Left cardiac atrium (tissue), 4 donors: Measurements from ENCODE around the gene MAGI1. TPM values are rescaled to one million over a fixed set of nuclear protein-coding genes. Genes with fewer than 3 reads are reported as not detected.
"Not testable (repeated sequence)": the region's sequence is repeated elsewhere in the genome, so short reads cannot be mapped to it uniquely, and the experiment has no call there.

Experiments used
- ATAC-seq, 2 donors: fragments of 200-7000 bp; cut with Tn5 transposase; one replicate each; pipeline ENCODE4 v1.9.1; 2020; ENCODE audit warnings: mild to moderate bottlenecking in 2 of 2, moderate library complexity in 2 of 2
- DNase-seq: peaks from one replicate; pipeline ENCODE4 v3.0.0-alpha.2; 2020
- intact Hi-C, 2 donors: fragments of 100-400 bp; cut with DNase I; formaldehyde crosslinking; loops; one replicate each; pipeline versions ENCODE4 v1.14.1 to v1.15.1; 2022 to 2023
- total RNA-seq, 2 donors: library from RNA; stranded (reverse); fragmentation: NEBNext Ultra II Directional; extraction: Animal tissue kit (Norgen Biotek cat#: 25700); gene quantifications; one replicate each; pipeline ENCODE4 v1.2.1, GENCODE V29; 2021
- donor health status: DM: no; HTN: yes; CAD: no.
- donor health status: DM: no; HTN: yes; CAD: no; lungs with severe emphysema.
- donor health status: DM: yes; HTN: yes; CAD: no.
- donor health status: Dilated cardiomyopathy.

The MAGI1 gene
- total RNA-seq, 2 donors from 2014 or later = 27.7 to 30.0 TPM

GRCh38 chr3:65729555-65729954 lies 309.2 kb downstream of the MAGI1 start:
- DNase-seq = no peak
- intact Hi-C loops = no loop called here
- peak; percentile 62 to 76 for ATAC-seq

- DNase-seq (no peak), ATAC-seq (no peak)
- intact Hi-C loops = no loop called here
Observed at GRCh38 chr3:65728138-65728537, 310.6 kb downstream of the MAGI1 start.

DNA sequence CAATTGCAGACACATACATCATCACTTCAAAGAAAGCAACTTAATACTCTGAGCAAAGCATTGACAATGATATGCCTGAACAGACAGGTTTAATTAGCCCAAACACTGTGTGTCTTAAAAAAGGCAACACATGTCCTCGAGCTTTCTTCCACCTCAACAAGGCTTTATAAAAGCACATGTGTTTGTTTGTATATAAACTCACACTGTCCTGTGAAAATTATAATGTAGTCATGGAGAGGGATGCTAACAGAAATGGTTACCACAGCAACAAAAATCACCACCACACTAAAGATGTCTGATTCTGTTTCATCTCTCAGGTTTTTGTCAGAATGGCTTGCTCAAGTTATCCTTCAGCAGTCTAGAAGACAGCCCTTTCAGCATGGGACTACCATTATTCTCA lies 314.7 kb downstream of the MAGI1 start:
- no peak for ATAC-seq
- no peak for DNase-seq
- intact Hi-C loops = no loop called here

GRCh38 chr3:65723011-65723410 lies 315.7 kb downstream of the MAGI1 start:
- DNase-seq (no peak), ATAC-seq (no peak)
- intact Hi-C loops = no loop called here

DNA sequence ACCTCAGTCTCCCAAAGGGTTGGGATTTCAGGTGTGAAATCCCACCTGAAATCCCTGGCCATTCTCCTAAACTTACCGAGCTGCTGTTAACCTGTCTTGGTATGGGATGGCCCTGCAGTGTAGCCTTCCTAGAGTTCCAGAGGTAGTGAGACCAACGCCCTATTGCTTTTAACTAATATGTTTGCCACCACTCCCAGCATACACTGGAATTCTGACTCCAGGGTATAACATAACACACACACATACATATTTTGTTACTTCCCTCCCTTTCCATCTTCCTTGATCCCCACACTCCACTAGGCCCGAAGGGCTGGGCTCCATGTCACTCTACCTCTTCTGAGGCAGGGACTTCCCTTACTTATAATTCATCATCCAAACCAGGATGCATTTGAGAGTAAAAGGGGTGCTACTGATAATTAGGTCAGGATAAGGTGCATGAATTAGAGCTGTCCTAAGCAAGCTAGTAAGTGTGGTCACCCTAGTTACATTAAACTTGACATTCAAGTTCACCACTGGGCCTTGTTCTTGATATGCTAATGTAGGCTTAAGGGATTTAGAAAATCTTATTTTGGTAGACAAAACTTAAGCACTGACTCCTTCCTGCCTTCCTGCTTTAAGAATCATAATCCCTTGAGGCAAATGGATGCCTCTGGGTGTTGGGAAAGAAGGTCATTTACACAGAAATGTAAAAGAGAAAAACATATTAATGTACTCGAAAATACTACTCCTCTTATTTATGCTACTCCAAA lies 317.6 kb downstream of the MAGI1 start:
- DNase-seq = no peak
- no peak for ATAC-seq
- intact Hi-C loops = no loop called here

DNA sequence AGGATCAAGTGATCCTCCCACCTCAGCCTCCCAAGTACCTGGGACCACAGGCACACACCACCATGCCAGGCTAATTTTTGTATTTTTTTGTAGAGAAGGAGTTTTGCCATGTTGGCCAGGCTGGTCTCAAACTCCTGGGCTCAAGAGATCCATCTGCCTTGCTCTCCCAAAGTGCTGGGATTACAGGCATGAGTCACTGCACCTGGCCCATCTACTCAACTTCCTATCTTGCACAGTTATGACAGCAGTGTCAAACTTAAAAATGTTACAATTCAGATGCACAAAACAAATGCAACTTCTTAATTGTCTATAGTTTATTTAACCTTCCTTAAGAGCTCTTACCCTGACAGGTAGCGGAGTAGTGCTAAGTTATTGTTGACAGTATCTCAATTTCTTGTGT lies 319.1 kb downstream of the MAGI1 start:
- ATAC-seq, DNase-seq, intact Hi-C loops: not testable (repeated sequence)

DNA sequence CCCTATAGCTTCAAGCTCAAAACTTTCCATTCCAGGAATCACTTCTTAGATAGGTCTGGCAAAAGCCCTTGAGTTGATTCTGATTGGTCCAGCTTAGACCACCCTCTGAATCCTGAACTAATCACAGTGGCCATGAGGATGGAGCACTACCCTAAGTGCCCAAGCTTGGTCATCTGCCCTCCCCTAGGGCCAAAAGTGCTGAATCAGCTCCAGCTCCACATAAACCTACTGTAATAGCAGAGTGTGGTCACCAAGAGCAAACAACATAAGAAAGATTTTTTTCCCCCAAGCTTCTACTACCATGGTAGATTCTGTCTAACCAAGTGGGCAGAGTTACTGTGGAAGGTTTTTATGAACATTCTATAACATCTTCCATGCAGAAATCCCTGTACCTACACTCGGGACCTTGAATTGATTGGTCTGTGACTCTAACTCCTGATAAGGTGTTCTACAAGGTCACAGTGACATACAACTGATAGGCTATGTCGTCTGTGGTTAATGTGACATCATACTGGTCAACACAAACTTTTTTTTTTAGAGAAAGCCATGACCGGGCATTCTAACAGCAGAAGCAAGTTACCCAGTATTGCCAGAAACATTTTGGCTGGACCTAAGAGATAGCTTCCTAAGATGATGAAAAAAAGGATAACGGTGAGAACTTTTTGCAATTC lies 320.9 kb downstream of the MAGI1 start:
- DNase-seq (no peak), ATAC-seq (no peak)
- intact Hi-C loops = no loop called here

DNA sequence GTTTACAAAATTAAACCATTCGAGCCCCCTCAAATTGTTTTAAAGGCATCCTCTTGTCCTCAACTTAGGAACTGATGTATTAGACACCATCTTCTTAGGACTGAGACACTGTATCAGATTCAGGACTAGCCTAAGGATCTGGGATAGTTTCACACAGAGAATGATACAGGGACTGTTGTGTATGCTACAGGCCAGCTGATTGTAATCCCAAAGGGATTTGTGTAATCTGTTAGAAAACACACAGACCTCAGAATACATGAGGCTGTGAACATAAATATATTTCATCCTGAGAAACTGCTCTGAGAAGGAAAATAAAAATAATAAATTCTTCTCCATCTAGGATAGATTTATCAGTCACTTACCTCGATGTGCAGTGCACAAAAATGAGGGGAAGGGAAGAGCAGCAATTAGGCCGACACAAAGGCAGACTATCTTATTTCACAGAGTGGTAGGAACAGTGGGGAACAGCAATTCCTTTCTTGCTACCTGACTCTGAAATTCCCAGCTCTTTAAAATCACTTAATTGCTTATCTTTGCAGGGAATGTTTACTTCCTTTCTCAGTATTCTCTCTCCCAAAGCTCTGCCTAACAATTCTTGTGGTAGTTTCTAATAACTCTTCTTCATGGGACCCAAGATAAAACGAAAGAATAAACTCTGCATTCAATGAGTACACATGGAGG lies 322.5 kb downstream of the MAGI1 start:
- DNase-seq (no peak), ATAC-seq (no peak)
- intact Hi-C loops = no loop called here

- intact Hi-C loops = no loop called here
- ATAC-seq (peak; percentile 44 to 94), DNase-seq (no peak)
Observed at GRCh38 chr3:65714134-65714533, 324.6 kb downstream of the MAGI1 start.

DNA sequence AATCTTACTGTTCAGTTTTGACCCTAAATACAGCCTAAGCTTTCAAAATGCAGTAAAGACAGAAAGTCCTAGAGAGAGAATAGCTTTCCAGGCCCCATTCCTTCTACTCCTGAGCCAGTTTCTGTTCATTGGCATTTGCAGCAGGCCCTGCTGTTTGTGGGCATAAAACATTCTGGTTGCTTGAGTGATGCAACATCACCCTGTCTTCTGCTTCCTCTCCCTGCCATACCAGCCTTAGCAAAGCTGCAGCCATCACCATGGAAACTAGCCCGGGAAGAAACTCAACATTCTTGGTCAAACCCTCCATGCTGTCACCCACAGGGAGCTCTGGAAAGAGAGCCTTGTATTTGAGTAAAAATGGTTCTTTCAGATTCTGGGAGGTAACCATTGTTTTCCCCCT lies 325.7 kb downstream of the MAGI1 start:
- ATAC-seq = peak; percentile 44
- intact Hi-C loops = no loop called here
- DNase-seq = no peak

GRCh38 chr3:65712140-65712539 lies 326.6 kb downstream of the MAGI1 start:
- intact Hi-C loops = no loop called here
- ATAC-seq = no peak
- no peak for DNase-seq

DNA sequence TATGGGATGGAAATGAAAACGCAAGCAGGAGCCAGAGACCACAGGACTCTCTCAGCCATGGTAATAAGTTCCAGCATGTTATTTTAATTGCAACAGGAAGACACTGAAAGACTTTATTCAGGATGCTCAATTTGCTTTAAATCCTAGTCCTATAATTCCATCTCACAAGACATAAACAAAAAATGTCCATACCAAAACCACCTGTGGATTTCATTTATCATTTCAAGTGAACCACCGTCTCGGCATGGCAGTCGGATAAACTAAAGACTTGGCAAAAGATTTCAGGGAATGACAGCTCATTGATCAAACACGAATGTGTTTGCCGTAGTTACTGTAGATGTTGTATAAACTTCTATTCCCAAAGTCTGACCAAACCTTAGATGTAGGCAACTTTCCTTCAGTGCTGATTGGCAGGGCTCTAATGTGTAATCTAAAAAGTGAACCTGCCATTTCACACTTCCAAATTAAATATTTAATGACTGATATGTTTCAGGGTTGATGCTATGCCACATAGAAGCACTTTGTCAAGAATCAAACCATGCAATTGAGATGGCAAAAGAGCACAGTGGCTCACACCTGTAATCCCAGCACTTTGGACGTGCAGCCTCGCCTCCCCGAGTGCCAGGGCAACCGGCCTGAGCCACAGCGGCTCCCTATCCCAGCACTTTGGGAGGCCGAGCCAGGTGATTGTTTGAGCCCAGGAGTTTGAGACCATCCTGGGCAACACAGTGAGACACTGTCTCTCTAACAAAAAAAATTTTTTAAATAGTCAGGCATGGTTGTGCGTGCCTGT lies 331.7 kb downstream of the MAGI1 start:
- DNase-seq (no peak), ATAC-seq (no peak)
- intact Hi-C loops = no loop called here

GRCh38 chr3:65706301-65706700 lies 332.4 kb downstream of the MAGI1 start:
- DNase-seq (no peak), ATAC-seq (no peak)
- intact Hi-C loops = no loop called here

DNA sequence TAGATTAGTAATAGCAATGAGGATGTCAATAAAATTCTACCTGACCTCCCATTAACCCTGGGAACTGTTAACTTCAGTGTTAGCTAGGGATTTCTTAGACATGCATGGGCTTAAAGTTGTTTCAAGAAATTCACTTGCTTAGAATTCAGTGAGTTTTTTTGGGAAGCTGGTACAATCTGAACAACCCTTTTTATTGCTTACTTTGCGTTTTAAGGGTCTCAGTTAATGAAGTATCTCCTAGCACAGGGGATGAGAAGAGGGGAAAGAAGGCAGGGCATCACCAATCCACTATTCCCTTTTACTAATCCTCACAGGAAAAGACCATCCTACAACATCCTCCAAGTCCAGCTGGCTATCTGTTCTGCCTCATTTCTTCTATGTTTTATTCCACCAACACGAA lies 334.9 kb downstream of the MAGI1 start:
- no peak for DNase-seq
- intact Hi-C loops = no loop called here
- ATAC-seq = no peak

DNA sequence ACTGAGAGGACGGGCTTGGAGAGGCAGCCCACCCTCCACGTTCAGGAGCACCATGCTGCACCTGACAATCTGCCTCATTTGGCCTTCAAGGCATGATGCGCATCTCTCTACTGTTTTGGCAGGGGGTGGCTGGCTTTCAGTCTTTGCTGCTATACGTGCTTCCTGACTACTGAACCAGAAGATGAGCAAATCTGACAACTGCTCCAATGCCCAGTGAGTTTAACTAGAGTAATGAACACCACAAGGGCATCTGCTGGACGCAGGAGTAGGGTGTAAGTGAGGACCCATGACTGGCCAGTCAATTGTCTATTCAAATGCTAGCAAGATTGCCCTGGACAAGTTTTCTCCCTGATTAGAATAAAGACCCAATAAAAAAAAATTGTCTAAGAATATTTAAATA lies 335.7 kb downstream of the MAGI1 start:
- DNase-seq = no peak
- intact Hi-C loops = no loop called here
- no peak for ATAC-seq

GRCh38 chr3:65702202-65702601 lies 336.5 kb downstream of the MAGI1 start:
- DNase-seq (no peak), ATAC-seq (no peak)
- intact Hi-C loops = no loop called here

DNA sequence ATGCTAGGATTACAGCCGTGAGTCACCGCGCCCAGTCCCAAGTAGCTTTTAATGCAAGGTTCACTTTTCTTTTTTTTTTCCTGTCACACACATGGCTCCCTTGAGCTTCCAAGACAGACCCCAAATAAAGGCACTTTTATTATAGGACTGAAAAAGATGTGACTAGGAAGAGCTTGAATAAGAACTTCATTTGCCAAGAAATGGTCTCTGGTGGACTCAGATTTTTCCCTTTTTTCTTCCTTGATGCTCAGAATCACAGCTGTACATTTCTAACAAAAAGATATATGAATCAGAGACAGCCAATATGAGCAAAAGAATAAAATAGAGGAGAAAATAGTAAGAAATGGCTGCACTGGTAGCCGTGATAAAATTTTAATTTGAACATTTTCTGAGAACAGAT lies 337.2 kb downstream of the MAGI1 start:
- intact Hi-C loops = no loop called here
- no peak for DNase-seq
- ATAC-seq = no peak

DNA sequence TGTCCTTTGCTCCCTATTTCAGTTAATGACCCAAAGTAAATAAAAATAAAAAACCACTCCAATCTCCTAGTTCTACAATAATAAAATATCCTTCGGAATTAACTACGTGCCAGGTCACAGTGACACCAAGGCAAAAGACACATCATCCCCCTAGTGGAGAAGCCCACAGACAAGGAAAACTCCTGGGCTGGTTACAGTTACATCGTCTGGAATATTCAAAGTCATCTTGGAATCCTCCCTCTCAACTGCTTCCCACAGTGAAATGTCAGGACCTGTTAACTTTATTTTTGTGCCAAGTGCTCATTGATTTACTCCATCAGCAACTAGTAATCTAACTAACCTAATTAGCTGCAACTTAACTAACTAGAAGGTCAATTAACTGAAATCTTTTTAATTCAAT lies 349.3 kb downstream of the MAGI1 start:
- intact Hi-C loops = loop anchor here in 1 of 2 donors (10.0 kb wide), 1 partner anchor 45 kb away; no protein-coding TSS in a partner anchor
- no peak for DNase-seq
- no peak for ATAC-seq

DNA sequence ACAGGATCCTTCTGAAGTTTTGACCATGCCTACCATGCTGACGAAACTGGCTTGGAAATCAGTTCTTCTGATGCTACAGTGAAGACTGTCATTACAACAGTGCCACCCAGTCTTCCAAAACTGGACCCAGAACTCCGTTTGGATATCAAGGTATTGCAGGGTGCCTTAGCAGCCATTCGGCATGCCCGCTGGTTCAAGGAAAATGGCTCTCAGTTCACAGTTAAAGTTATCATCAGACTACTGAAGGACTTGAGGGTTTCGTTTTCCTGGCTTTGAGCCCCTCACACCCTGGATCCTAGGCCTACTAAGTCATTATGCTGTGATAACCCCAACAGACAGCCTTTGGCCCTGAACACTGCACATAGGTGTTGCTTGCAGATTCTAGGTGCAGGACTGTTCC lies 351.0 kb downstream of the MAGI1 start:
- ATAC-seq = no peak
- intact Hi-C loops = loop anchor here in 1 of 2 donors (10.0 kb wide), 1 partner anchor 47 kb away; no protein-coding TSS in a partner anchor

More for the DNA sequence above, 351.0 kb downstream of the MAGI1 start:
- no peak for DNase-seq
